ENCODE results near the gene DPP4. TPM values are rescaled to one million over a fixed set of nuclear protein-coding genes. Genes with fewer than 3 reads are reported as not detected.

DPP4 gene
- polyA plus RNA-seq, 4 donors: 39.5 to 136 (median 115) TPM

GRCh38 chr2:162022290-162022945, 51.6 kb downstream of the DPP4 start:
- DNase-seq (ENCODE audit: low read depth in 4 of 4, low spot score in 3 of 4): no peak

GRCh38 chr2:162021516-162022058, 52.4 kb downstream of the DPP4 start:
- no peak for DNase-seq (ENCODE audit: low read depth in 4 of 4, low spot score in 3 of 4)

GRCh38 chr2:162018530-162018929, 55.5 kb downstream of the DPP4 start:
- DNase-seq (ENCODE audit: low read depth in 4 of 4, low spot score in 3 of 4): no peak

- no peak for DNase-seq (ENCODE audit: low read depth in 4 of 4, low spot score in 3 of 4)
Measured at GRCh38 chr2:162017233-162017632, 56.8 kb downstream of the DPP4 start.

- no peak for DNase-seq (ENCODE audit: low read depth in 4 of 4, low spot score in 3 of 4)
Measured at GRCh38 chr2:162016080-162016479, 57.9 kb downstream of the DPP4 start.

GRCh38 chr2:162014751-162015150, 59.3 kb downstream of the DPP4 start:
- no peak for DNase-seq (ENCODE audit: low read depth in 4 of 4, low spot score in 3 of 4)

- no peak for DNase-seq (ENCODE audit: low read depth in 4 of 4, low spot score in 3 of 4)
Measured at GRCh38 chr2:162013514-162014475, 60.2 kb downstream of the DPP4 start.

- DNase-seq (ENCODE audit: low read depth in 4 of 4, low spot score in 3 of 4): no peak
Measured at GRCh38 chr2:162012565-162013058, 61.4 kb downstream of the DPP4 start.

GRCh38 chr2:162011706-162012564, 62.1 kb downstream of the DPP4 start:
- DNase-seq (ENCODE audit: low read depth in 4 of 4, low spot score in 3 of 4): no peak

- DNase-seq (ENCODE audit: low read depth in 4 of 4, low spot score in 3 of 4): no peak
Measured at GRCh38 chr2:162009543-162009942, 64.5 kb downstream of the DPP4 start.

- no peak for DNase-seq (ENCODE audit: low read depth in 4 of 4, low spot score in 3 of 4)
Measured at GRCh38 chr2:162007447-162008040, 66.5 kb downstream of the DPP4 start.

- no peak for DNase-seq (ENCODE audit: low read depth in 4 of 4, low spot score in 3 of 4)
Measured at GRCh38 chr2:162006337-162006736, 67.7 kb downstream of the DPP4 start.

GRCh38 chr2:162004031-162004430, 70.0 kb downstream of the DPP4 start:
- DNase-seq (ENCODE audit: low read depth in 4 of 4, low spot score in 3 of 4): no peak

GRCh38 chr2:162002623-162003235, 71.3 kb downstream of the DPP4 start:
- DNase-seq (ENCODE audit: low read depth in 4 of 4, low spot score in 3 of 4): no peak

- no peak for DNase-seq (ENCODE audit: low read depth in 4 of 4, low spot score in 3 of 4)
Measured at GRCh38 chr2:162000431-162000830, 73.6 kb downstream of the DPP4 start.

- no peak for DNase-seq (ENCODE audit: low read depth in 4 of 4, low spot score in 3 of 4)
Measured at GRCh38 chr2:161999321-161999720, 74.7 kb downstream of the DPP4 start.

- DNase-seq (ENCODE audit: low read depth in 4 of 4, low spot score in 3 of 4): no peak
Measured at GRCh38 chr2:161998857-161999256, 75.2 kb downstream of the DPP4 start.

- no peak for DNase-seq (ENCODE audit: low read depth in 4 of 4, low spot score in 3 of 4)
Measured at GRCh38 chr2:161997916-161998471, 76.0 kb downstream of the DPP4 start.

GRCh38 chr2:161995553-161996016, 78.4 kb downstream of the DPP4 start:
- DNase-seq (ENCODE audit: low read depth in 4 of 4, low spot score in 3 of 4): no peak
